K562 (cell line): ENCODE results near the gene SAMD14. TPM values are rescaled to one million over a fixed set of nuclear protein-coding genes. Genes with fewer than 3 reads are reported as not detected.

Experiments
- ATAC-seq: fragments of 200-7000 bp; cut with Tn5 transposase; 3 replicates; pipeline ENCODE4 v1.9.1; 2020; ENCODE audit warnings: moderate library complexity
- BruUV-seq: library from RNA; stranded (reverse); fragments of 400-500 nt; replicated peaks from 2 replicates; lab custom pipeline; 2021; lab: Mats Ljungman, UMichigan
- CTCF ChIA-PET: fragments of 300-600 bp; formaldehyde crosslinking; extraction: SDS; loops from one replicate; lab custom pipeline; 2021; ENCODE audit warnings: low intra/inter-chr PET ratio; lab: Yijun Ruan, JAX
- POLR2A ChIA-PET: fragments of 300-600, 350-650 bp; sonication (Branson Sonifier 250); formaldehyde crosslinking; extraction: SDS; loops from one replicate; lab custom pipeline; 2021; ENCODE audit warnings: antibody characterized with exemption, inconsistent platforms; lab: Yijun Ruan, JAX
- DNase-seq, 4 experiments: peaks; one replicate each; pipeline versions ENCODE4 v3.0.0 to v3.0.0-alpha.2; 2011 to 2018; ENCODE audit warnings: low spot score in 3 of 4, mixed read lengths in 3 of 4; ENCODE audit errors: extremely low read depth in 1 of 4
- FAIRE-seq: peaks from 2 replicates; lab custom pipeline; 2011; peaks lifted over from hg19 to GRCh38; lab: Jason Lieb, UNC
- H2AFZ ChIP-seq: 2 replicates; pipeline ENCODE4 v1.6.0; 2011; ENCODE audit warnings: low read depth, low read length, control low read depth, inconsistent platforms
- H3K27ac ChIP-seq: fragments of 200-600 bp; 3 replicates; pipeline ENCODE4 v1.8.0; 2011; ENCODE audit warnings: low read depth, mild to moderate bottlenecking, control low read depth, inconsistent platforms, low read length, moderate library complexity, mixed read lengths; ENCODE audit errors: extremely low read depth
- H3K27me3 ChIP-seq, 2 experiments: fragments of 300-600 bp in 1 of 2; 2 replicates in 1 of 2; 3 replicates in 1 of 2; pipeline versions ENCODE4 v1.6.0 to v1.8.0; 2011; ENCODE audit warnings: inconsistent platforms in 2 of 2, low read length in 2 of 2, mild to moderate bottlenecking in 1 of 2, mixed read lengths in 1 of 2, moderate library complexity in 1 of 2; ENCODE audit not compliant: control insufficient read depth in 2 of 2, insufficient read depth in 2 of 2
- H3K36me3 ChIP-seq: fragments of 300-600 bp; 3 replicates; pipeline ENCODE4 v1.8.0; 2011; ENCODE audit warnings: mild to moderate bottlenecking, low read length, inconsistent platforms; ENCODE audit not compliant: control insufficient read depth, insufficient read depth
- H3K4me1 ChIP-seq, 2 experiments: fragments of 200-600 bp in 1 of 2; replicated peaks in 1 of 2; 2 replicates in 1 of 2; 3 replicates in 1 of 2; pipeline versions ENCODE4 v1.5.1 to v1.8.0; 2011; ENCODE audit warnings: inconsistent platforms in 2 of 2, low read length in 2 of 2, mild to moderate bottlenecking in 1 of 2, mixed read lengths in 1 of 2, moderate library complexity in 1 of 2; ENCODE audit not compliant: control insufficient read depth in 2 of 2, insufficient read depth in 2 of 2
- H3K4me2 ChIP-seq: 2 replicates; pipeline ENCODE4 v1.6.1; 2011; ENCODE audit warnings: low read length, control low read depth, inconsistent platforms, mixed read lengths; ENCODE audit not compliant: insufficient read depth
- H3K4me3 ChIP-seq: fragments of 200-600 bp; sonication (generic), shearing (Covaris generic); 2 replicates; pipeline ENCODE4 v1.5.1; 2016; ENCODE audit warnings: control low read depth, inconsistent platforms
- H3K79me2 ChIP-seq: fragments of 200-600 bp; 3 replicates; pipeline ENCODE4 v1.8.0; 2011; ENCODE audit warnings: low read length, inconsistent platforms; ENCODE audit not compliant: control insufficient read depth, insufficient read depth
- H3K9ac ChIP-seq, 2 experiments: 2 replicates each; pipeline versions ENCODE4 v1.6.0 to v1.6.1; 2011; ENCODE audit warnings: low read depth in 2 of 2, low read length in 2 of 2, control low read depth in 1 of 2, inconsistent platforms in 1 of 2, mild to moderate bottlenecking in 1 of 2, mixed read lengths in 1 of 2; ENCODE audit not compliant: insufficient read depth in 1 of 2
- H3K9me1 ChIP-seq: one replicate; pipeline ENCODE4 v1.6.0; 2011; ENCODE audit warnings: inconsistent platforms, mild to moderate bottlenecking, low read length, moderate library complexity; ENCODE audit not compliant: control insufficient read depth, insufficient read depth
- H3K9me3 ChIP-seq: replicated peaks from 2 replicates; pipeline ENCODE4 v1.5.1; 2011; ENCODE audit warnings: low read depth, low read length, inconsistent platforms; ENCODE audit not compliant: control insufficient read depth, insufficient read depth
- H4K20me1 ChIP-seq: replicated peaks from 2 replicates; pipeline ENCODE4 v1.6.1; 2011; ENCODE audit warnings: low read length, inconsistent platforms, mixed read lengths; ENCODE audit not compliant: control insufficient read depth, insufficient read depth
- BRD9 ChIP-seq: fragments of 450-650 bp; IDR thresholded peaks from 2 replicates; pipeline ENCODE4 v1.6.1; 2018; ENCODE audit warnings: low read depth; ENCODE audit not compliant: partially characterized antibody
- EGR1 ChIP-seq: fragments of 450-650 bp; conservative IDR thresholded peaks from 2 replicates; pipeline ENCODE4 v1.6.1; 2017; ENCODE audit warnings: mild to moderate bottlenecking
- ELK3 ChIP-seq: fragments of 450-650 bp; formaldehyde crosslinking; IDR thresholded peaks from 2 replicates; pipeline ENCODE4 v1.4.0; 2020; ENCODE audit warnings: mild to moderate bottlenecking
- NFATC3 ChIP-seq: fragments of 450-650 bp; IDR thresholded peaks from 2 replicates; pipeline ENCODE4 v1.6.1; 2017; ENCODE audit warnings: mild to moderate bottlenecking
- PATZ1 ChIP-seq: fragments of 250-450 bp; sonication (Bioruptor Pico); IDR thresholded peaks from 2 replicates; pipeline ENCODE4 v1.5.0; 2020; ENCODE audit warnings: mild to moderate bottlenecking, borderline replicate concordance
- POLR2AphosphoS2 ChIP-seq: IDR thresholded peaks from 2 replicates; pipeline ENCODE4 v1.6.1; 2012; ENCODE audit warnings: low read length, improper control_type of control experiment
- SREBF1 ChIP-seq: fragments of 150-350 bp; IDR thresholded peaks from 2 replicates; pipeline ENCODE4 v1.6.1; 2014; ENCODE audit warnings: antibody characterized with exemption, low read depth, low read length, borderline replicate concordance
- ZBTB26 ChIP-seq: fragments of 450-650 bp; formaldehyde crosslinking; IDR thresholded peaks from 2 replicates; pipeline ENCODE4 v1.4.0; 2022; ENCODE audit warnings: missing genetic modification characterization
- ZNF212 ChIP-seq: fragments of 450-650 bp; formaldehyde crosslinking; IDR thresholded peaks from 2 replicates; pipeline ENCODE4 v1.4.0; 2020; ENCODE audit warnings: mild to moderate bottlenecking
- ZNF217 ChIP-seq: sonication (generic); formaldehyde crosslinking; IDR thresholded peaks from 2 replicates; pipeline ENCODE4 v1.8.0; 2022; ENCODE audit warnings: mild to moderate bottlenecking, missing genetic modification reagents
- WGBS: fragments of 100-300 bp; shearing (Covaris generic); methylation state at CpG from one replicate; pipeline ENCODE4 v1.1.6; 2016; ENCODE audit warnings: low coverage, mixed read lengths; ENCODE audit not compliant: insufficient coverage; ENCODE audit errors: missing lambda C conversion rate; 5-methylcytosine and 5-hydroxymethylcytosine counted together
- in situ Hi-C: fragments of 300-500 bp; cut with MboI; formaldehyde crosslinking; loops from 4 replicates; pipeline ENCODE4 v1.15.0; 2018; ENCODE audit warnings: inconsistent platforms, mixed read lengths
- intact Hi-C: fragments of 100-400 bp; cut with micrococcal nuclease; formaldehyde crosslinking; loops from 2 replicates; pipeline ENCODE4 v1.14.2; 2022
- polyA plus RNA-seq, 8 experiments: library from polyadenylated mRNA; depleted of rRNA in 4 of 8; stranded (reverse) in 5 of 8; unstranded in 3 of 8; fragments of >200 nt; fragmentation: Nextera tagmentation in 2 of 8; fragmentation: Illumina TruSeq in 1 of 8; extraction: Ambion mirVana in 2 of 8; extraction: Trizol in 1 of 8; gene quantifications; 2 replicates each; pipeline versions ENCODE4 v1.2.1 to v1.2.3, GENCODE V29; 2011 to 2014; ENCODE audit warnings: inconsistent platforms in 1 of 8, missing spikeins in 1 of 8
- total RNA-seq, 7 experiments: library from RNA; depleted of rRNA in 6 of 7; stranded (reverse); fragments of >200 nt in 6 of 7; fragmentation: Illumina TruSeq in 2 of 7; extraction: Trizol in 2 of 7; gene quantifications; 2 replicates each; pipeline versions ENCODE4 v1.2.1 to v1.2.3, GENCODE V29; 2011 to 2021; ENCODE audit warnings: low replicate concordance in 1 of 7

Gene SAMD14
- total and polyA plus RNA-seq, 9 of the 15 experiments (the other 6 are each of a cell fraction or from before 2014, with no cell fraction given): 0.04 to 0.07 TPM; not detected in 7

GRCh38 chr17:50118076-50118827 is 11.7 kb downstream of the SAMD14 start:
- ChIA-PET POLR2A (no interaction called here), CTCF (interaction anchor here (0.6 kb wide), 1 partner anchor 44 kb away, joined by 3 read pairs; no protein-coding TSS in a partner anchor)
- no peak overlapping the region for H3K4me3 ChIP-seq
- in situ Hi-C loops (no loop called here), intact Hi-C loops (no loop called here)
- TF ChIP-seq NFATC3 (no peak), EGR1 (no peak), BRD9 (no peak), ZBTB26 (CRISPR knock-in tag) (no peak), POLR2AphosphoS2 (no peak), ZNF217 (no peak), ELK3 (CRISPR knock-in tag) (no peak), PATZ1 (CRISPR knock-in tag) (no peak), ZNF212 (CRISPR knock-in tag) (no peak), SREBF1 (no peak)
- ATAC-seq: no peak
- WGBS: 43% methylated on average over 15 of the region's 23 CpGs
- peaks cover 9% of the 10 kb centered on the region for H4K20me1 ChIP-seq
- H3K9me1 ChIP-seq: no peaks in the 10 kb centered on the region
- H3K36me3 ChIP-seq: no peaks in the 10 kb centered on the region
- no peak for FAIRE-seq
- no peaks in the 10 kb centered on the region for H3K79me2 ChIP-seq
- H3K9me3 ChIP-seq: no peaks in the 10 kb centered on the region
- no peak overlapping the region for H3K9ac ChIP-seq
- H2AFZ ChIP-seq: no peak overlapping the region
- no peak overlapping the region for H3K27ac ChIP-seq
- H3K4me1 ChIP-seq: peaks cover 0 to 20% of the 10 kb centered on the region in 2 experiments; a peak in 4 of 5 replicates
- peaks cover 34 to 51% of the 10 kb centered on the region in 2 experiments; a peak in 4 of 5 replicates for H3K27me3 ChIP-seq
- BruUV-seq: no TSS peak
- no peak overlapping the region for H3K4me2 ChIP-seq
- no peak for DNase-seq
